Mammary epithelial cell (primary cell): ENCODE results near the gene FOXRED2.

Experiments
- CTCF ChIP-seq, 2 donors: IDR thresholded peaks in 1 of 2; conservative IDR thresholded peaks in 1 of 2; 2 replicates each; pipeline ENCODE4 v1.5.1; 2011 to 2012; ENCODE audit warnings: inconsistent platforms in 2 of 2, low read length in 2 of 2, mild to moderate bottlenecking in 2 of 2, control low read depth in 1 of 2, low read depth in 1 of 2; ENCODE audit not compliant: insufficient read depth in 1 of 2; ENCODE audit errors: extremely low read depth in 1 of 2
- EZH2 ChIP-seq: IDR thresholded peaks from 2 replicates; pipeline ENCODE4 v1.6.1; 2012; ENCODE audit warnings: low read length, inconsistent platforms, borderline replicate concordance

DNA sequence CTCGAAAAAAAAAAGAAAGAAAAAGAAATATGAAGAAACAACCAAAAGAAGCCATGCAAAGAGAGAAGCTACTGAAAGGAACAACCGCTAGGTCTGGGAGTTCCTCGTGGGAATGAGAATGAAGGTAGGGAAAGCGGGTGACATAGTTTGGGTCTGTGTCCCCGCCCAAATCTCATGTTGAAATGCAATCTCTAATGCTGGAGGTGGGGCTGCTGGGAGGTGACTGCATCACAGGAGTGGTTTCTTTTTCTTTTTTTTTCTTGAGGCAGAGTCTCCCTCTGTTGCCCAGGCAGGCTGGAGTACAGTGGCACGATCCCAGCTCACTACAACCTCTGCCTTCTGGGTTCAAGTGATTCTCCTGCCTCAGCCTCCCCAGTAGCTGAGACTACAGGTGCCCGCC lies 15.7 kb downstream of the FOXRED2 start:
- no peak for TF ChIP-seq CTCF (conservative IDR thresholded peaks at IDR 0.05 in 1 of 2, IDR thresholded peaks at IDR 0.05 in 1 of 2; ENCODE audit: extremely low read depth in 1 of 2, insufficient read depth in 1 of 2, low read depth in 1 of 2, low read length in 2 of 2)
- no peak for TF ChIP-seq EZH2
